Stimulated activated CD4-positive, alpha-beta T cell treated with anti-CD3 and anti-CD28 coated beads, Interleukin-2, amount 100 ng/mL, for 24 hours (primary cell): Measurements from ENCODE around the gene ALDH3A1.

Source experiments
- DNase-seq, 2 donors: peaks; one replicate each; pipeline ENCODE4 v3.0.0-alpha.2; 2020

Gene ALDH3A1

DNA sequence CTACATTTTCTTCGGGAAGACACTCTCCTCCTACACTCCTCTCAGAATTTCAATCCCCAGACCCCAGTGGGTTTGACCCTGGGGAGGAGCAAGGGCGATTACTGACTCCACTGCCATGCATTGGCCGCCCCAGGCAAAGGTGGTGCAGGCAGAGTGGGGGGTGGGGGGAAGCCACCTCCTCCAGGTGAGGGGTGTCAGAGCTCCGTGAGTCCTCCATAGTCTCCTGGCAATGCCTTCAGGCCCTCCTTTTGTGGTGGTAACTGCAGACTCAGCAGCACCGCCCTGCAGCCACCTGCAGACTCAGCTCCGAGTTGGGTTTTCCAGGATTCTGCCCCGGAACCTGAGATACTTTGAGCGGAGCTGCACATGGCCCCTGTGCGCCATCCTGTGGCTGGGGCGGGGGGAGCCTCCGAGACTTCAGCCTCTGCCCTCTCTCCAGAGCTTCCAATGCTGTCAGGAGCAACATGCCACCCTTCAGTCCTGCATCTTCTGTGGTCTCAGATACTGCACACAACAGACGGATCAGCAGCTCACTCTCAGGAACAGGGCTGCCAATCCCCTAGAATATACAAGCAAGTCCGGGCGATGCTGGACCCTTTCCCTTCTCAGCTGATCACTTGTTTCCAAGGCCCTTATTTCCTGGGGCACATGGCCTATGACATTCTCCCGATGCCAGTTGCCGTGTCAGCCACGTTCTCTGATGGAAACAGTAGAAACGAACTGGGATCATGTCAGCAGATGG lies 29.3 kb downstream of the ALDH3A1 start:
- DNase-seq = no peak

DNA sequence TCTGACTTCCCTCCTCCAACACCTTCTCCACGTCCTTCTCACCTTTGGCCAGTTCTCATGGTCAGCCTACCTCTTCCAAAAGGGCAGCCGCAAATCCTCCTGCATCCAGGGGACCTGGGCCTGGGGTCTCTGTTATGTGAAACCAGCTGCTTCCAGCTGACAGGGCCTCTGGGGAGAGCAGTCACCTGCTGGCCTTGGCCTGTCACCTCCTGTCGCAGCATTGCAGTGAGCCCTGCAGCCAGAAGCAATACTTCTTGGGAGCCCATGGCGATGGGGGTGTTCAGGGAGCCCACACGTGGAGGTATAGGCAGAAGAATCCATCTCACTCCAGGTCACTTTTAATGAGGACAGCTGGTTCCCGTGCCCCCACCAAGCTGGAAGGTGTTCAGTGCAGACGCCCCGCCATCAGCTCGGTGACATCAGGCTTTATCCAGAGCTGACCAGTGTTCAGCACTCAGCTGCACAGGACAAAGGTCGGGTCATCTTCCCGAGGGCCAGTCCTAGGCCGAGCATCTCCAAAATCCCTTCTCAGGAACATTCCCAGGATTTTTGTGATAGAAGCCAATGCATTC lies 30.0 kb downstream of the ALDH3A1 start:
- DNase-seq = no peak

DNA sequence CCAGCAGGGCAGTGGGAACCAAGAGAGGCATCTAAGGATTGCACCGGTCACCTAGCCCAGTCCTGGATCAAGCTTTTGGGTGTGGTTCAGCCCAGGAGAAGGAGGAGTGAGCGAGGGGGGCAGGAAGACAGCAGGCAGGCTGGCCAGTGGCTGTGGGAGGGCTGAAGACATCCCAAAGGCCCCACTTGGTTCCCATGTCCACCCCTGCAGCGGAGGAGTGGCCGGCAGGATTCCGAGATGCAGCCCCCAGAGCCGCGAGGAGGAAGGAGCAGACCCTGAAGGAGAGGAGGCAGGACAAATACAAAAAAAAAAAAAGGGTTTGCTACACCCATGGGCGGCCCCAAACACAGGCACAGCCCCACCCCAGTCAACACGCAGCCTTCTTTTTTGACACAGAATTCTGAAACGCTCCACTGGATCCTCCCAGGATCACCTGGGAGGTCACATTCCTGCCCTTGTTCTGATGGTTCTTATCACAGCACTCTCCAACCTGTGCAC lies 30.6 kb downstream of the ALDH3A1 start:
- DNase-seq = no peak

DNA sequence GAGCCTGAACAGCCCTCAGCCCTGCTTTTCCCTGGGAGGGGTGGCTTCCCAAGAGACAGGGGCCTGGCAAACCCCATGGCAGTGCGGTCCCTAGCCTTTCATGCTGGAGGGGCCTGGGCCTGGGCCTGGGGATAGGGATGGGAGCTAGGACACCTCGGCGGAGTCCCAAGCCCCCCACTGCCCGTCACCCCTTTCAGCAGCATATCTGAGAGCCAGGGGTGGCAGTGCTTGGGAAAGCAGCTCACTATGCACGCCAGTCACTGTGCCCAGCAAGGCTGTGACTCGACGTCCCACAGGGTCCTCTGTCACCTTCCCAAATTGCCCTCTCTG lies 31.1 kb downstream of the ALDH3A1 start:
- no peak for DNase-seq

DNA sequence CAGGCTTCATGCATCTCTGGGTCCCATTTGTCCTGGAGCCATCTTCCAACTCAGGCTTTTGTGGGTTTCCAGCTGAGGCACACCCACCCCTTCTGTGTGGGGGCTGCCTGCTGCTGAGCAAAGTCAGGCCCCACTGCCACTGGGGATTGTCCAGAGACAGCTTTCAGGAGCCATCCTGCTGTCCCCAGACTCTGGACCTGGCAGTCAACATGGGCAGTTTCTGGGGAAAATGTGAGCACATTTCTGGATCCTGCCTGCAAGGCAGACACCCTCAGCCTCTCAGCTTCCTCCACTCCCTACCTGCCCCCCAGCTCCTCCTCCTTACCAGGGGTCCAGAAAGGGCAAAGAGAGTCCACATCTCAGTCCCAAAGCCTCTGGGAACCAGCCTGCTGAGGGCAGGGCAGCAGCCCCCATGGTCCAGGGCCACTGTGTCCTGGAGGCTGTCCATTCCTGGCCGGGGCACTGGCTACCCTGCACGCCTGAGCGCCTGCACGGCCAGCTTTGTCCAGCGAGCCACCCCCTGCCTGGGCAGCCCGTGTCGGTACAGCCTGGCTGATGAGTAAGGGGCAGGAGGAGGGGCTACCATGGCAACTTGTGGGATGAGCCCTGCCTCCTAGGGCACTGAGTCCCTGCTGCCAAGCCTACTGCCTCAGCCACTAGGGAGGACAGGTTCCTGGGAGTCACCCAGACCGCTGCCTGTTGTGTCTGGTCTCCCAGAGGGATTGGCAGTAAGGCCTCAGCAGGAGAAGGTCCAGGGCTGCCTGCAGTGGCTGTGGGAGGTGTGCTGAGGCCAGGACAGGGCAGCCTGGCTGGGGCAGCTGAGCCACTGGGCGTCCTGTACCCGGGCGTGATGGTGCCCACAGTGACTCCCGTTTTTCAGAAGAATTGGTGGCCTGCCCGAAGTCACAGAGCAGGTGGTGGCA lies 31.7 kb downstream of the ALDH3A1 start, which contains the start of gene SLC47A2:
SLC47A2 (minus strand) TSS at position 477 of the 923 bp plus-strand sequence; CDS start at position 448, 29 bp downstream.
- DNase-seq = no peak

DNA sequence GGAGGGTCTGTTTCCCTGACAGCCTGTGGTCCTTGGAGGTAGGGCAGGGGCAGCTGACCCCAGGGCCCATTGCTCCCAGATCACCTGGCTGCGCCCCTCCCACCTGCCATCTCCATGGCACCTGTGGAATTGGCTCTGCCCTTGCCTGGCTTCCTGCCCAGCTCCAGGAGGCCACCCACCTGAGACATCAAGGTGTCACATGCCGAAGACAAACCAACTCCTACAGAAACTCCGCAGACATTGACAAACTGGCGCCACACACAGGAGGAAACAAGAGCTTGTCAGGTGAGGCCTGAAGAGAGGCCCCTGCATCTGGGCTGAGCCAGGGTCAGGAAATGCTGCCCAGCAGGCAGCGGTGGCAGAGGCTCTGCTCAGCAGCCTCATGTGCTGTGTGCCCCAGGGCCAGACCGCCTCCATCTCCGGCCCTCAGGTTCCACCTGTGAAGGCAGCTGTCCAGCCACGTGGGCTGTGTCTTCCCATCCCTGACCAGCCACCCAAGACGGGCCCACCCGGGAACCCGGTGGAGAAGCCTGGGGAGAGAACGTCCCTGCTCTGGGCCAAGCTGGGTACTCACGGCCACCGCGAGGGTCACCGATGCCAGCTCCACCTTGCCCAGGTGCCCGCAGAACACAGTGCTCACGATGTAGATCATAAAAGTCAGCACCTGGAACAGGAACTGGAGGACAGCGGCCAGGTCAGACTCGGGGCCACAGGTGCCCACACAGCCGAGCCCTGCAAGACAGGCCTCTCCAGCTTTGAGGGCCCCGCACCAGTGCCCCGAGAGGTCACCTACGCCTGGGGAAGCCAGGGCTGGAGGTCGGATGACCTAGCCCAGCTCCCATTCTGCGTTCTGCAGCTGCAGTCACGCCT lies 33.3 kb downstream of the ALDH3A1 start:
- DNase-seq = no peak

DNA sequence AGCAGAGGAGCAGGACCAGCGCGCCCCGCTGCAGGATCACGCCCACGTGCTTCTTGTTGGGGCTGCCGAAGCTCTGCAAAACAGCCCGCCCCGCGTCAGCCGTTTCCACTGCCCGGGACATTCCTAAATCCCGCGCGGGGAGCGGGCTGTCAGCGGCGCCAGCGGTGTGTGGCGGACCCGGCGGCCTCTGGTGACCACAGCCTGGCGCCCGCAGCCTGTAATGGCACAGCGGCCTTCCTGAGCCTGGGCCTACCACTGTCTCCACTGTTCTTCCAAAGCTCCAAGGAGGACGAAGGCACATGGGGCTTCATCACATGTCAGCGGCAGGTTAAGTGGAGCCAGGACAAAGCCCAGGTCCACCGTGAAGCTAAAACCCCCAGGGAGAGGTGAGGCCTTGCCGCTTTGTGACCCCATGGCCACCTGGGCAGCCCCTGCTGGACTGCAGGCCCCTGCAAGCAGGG lies 34.2 kb downstream of the ALDH3A1 start:
- no peak for DNase-seq

DNA sequence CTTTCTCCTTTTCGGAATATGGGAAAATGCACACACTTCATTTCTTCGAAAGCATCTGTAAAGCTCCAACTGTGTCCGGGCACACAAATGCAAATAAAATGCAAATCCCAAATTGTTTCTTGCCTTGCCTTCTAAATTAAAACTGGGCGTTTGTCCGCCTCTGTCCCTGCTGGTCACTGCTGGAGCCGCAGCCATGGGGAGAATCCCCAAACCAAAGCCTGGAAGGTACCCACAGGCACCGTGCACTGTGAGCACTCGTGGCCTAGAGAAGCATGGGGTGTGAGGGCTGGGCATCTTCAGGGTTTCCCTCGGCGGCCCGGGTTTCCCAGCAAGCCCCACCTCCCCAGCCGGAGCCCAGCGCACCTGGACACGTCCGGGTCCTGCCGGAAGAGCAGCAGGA lies 34.6 kb downstream of the ALDH3A1 start:
- DNase-seq = no peak

DNA sequence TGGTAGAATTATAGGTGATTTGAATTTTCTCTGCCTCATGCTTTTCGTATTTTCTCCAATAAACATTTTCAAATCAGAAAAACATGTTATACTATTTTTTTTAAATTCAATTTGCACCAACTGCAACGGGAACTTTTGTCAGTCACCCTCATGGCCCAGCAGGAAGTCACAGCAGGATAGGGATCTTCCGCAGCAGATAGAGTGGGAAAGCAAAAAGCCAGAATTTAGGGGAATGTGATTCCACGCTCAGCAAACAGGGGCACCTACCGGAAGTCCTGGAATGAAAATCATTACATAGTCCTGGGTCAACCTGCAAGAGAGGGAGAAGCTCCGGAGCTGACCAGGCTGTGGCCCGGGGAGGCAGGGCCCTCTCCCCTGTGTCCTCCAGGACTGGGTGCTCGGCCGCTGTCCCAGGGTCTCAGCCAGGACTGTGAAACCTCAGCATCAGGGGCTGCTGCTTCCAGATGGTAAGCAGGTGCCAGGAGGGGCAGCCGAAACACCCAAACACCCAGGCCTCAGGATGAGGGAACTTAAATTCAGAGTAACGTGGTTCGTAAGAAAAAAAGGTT lies 35.6 kb downstream of the ALDH3A1 start:
- DNase-seq = no peak

DNA sequence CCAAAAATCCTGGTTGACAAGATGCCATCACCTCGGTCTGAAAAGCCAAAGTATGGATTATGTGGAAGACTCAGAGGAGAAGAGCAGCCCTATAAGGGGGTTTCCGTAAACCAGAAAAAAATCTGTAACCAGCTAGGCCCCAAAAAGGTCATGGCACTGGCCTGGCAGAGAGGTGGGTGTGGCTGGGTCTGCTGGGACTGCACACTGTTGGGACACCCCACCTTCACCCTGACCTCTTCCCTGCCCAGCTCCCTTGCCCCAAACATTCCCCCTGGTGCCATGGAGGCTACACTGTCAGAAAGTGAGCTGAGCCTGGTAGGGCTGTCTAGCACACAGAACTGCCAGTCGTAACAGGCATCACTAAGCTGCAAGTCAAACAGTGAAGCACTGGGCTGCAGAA lies 38.3 kb downstream of the ALDH3A1 start:
- no peak for DNase-seq

DNA sequence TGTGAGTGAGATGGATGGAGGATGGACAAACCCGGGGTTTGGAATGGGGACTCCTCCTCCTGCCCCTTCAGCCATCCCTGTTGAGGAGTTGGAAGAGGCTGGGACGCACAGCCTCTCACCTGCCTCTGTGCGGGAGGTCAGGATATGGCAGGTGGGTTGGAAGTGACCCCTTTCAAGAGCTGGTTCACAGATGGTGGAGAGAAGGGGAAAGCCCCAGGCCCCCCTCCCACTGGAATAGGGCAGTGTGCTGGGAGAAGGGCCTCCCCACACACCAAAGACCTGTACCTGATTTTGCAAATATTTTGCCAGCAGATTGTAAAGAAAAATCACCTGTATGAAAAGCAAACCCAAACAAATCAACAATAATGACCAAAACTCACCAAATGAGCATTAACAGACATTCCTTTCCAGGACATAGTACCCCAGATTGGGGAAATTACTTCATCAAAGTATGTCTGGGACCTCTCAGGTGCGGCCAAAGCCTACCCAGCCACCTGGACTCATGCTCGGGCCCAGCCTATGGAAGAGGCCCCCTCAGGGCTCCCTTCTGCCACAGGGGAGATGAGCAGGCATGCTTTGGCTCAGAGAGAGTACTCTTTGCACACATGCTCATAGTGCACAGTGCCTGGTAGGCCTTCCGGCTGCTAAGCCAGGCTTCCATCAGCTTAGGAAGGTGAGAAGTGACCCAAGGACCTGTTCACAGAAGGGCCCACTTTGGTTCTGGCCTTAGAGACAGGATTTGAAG lies 39.5 kb downstream of the ALDH3A1 start:
- DNase-seq = no peak

DNA sequence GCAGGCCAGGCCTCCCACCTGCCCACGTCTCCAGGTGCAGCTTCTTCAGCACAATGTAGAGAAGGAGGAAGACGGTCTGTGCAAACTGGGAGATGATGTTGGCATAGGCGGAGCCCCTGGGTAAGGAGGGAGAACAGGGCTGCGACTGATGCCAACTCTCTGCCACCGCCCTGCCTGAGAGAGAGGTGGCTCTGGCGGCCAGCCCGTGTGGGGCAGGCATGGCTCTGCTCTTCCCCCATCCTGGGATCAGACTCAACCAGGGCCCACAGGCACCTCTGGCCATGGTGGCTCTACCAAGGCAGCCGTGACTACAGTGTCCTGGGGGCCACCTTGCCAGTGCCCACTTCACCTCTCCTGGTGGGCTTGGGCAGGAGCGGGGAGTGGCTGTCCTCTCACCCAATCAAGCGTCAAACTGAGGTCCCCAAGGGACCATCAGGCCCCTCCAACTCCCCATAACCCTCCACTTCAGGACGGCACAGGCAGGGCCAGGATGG lies 40.3 kb downstream of the ALDH3A1 start:
- DNase-seq = no peak

DNA sequence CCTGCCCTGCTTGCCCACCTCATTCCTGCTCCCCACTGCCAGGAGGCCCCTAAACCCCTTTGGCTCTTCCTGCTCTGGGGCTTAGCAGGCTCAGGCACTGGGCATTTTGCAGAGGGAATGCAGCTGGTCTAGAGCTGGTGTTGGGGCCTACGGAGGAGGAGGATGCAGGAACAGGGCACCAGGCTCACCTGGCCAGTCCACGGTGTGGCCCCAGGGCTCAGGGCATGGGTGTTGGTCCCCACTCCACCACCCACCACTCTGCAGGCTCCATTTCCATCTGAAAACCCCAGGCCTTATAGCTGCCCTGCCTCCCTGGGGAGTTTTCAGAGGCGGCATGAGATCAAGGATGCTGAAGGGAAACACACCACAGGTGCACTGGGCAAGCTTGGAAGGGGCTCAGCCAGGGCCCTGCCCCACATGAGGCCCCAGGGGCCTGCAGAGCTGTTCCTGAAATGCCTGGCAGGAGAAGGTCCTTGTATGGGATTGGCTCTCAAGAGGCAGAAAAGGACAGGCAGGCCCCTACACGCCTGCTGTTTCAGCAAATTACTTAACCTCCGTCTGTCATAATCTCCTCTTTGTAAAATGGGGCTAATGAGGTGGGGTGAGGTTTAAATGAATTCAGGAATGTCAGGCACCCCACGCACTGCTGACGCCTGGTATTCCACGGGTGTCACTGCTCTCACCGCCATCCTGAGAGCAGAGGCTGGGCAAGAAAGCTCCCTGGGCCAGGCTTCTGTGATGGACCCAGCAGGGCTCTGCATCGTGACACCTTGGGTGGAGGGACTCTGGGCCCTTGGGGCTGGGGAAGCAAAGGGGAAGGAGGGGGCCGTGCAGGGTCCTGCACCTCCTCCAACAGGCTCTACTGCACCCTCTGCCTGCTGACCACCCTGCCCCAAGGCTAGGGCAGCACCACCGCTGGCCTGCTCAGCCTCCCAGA lies 41.0 kb downstream of the ALDH3A1 start:
- DNase-seq = no peak

DNA sequence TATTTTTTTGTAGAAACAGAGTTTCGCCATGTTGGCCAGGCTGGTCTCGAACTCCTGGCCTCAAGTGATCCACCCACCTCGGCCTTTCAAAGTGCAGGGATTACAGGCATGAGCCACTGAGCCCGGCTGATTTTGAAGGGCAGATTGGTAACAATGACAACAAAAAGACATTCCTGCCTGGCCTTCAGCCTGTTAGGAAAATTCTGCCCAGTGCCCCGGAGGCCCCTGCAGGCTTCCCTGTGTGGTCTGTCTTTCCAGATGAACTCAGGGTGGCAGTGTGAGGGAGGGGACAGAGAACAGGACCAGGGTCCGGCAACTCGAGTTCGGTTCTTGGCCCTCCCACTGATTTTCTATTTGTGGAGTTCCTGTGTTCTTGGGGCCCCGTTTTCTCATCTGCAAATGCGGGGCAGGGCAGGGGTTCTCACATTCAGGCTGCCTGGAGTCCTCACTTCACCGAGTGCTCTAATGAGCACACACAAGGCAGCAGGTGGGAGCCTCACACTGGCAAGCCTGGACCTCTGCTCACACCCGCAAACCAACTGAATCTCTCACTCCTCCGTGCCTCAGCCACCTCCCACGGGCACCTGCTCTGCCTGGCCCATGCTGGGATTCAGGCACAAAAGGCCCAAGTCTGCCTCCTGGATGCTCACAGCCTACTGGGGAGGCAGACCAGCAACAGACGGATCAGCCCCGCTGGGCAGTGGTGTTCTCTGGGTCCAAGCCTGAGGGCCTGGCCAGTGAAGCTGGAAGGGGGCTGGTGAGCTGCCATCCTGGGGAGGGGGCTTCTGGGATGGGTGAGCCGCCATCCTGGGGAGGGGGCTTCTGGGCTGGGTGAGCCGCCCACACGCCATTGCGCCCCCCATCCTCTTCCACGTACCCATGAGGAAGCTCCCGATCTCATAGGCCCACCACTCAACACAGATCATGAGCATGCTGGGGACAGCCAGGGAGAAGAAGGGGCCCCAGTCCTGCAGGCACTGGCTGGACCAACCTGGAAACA lies 42.0 kb downstream of the ALDH3A1 start:
- DNase-seq = no peak

DNA sequence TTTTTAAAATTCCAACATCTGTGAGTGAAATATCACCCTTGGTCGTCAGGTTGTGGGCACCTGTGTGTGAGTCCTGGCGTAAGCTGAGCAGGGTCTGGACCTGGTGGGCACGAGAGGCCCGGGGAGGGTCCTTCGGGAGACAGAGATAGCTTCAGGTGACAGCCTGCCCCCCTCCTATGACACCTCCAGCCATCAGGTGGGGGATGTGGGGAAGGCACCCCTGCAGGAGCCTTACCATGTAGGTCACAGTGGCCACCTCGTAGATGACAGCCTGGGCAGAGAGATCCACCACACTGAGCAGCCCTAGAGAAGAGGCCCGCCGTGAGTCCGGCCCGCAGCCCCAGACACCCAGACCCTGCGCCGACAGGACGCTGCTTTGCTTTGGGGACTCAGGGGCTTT lies 42.9 kb downstream of the ALDH3A1 start:
- no peak for DNase-seq

DNA sequence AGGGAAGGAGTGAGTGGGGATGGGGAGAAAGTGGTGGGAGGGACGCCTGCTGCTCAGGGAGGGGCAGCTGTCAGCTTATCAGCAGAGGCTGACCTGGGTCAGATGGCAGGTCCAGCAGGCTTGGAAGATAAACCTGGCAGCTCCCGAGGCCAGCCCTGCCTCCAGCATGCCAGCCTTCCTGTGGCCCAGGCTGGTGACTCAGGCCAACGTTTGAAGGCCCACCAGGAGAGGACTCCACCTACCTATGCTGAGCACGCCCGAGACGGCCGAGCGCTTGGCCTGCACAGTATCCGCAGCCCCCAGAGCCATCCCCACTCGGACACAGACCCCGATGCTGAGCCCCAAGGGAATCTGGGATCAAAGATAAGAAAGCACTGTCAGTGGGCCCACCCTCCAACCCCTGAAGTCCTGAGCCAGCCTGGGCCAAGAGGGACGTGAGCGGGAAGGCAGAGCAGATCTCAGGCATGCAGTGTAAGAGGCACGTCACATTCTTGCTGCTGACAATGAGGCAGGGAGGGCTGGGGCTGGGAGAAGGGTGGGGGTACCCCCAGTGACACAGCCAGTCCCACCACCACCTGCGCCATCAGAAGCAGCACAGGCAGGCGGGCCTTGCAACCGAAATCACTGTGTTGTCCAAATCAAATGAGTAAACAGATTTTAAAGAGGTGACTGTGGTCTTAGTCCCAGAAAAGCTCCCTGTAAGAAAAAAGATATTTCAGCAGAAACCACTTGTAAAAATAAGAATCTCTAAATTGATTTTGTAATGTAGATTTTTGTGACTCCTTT lies 44.1 kb downstream of the ALDH3A1 start:
- no peak for DNase-seq

DNA sequence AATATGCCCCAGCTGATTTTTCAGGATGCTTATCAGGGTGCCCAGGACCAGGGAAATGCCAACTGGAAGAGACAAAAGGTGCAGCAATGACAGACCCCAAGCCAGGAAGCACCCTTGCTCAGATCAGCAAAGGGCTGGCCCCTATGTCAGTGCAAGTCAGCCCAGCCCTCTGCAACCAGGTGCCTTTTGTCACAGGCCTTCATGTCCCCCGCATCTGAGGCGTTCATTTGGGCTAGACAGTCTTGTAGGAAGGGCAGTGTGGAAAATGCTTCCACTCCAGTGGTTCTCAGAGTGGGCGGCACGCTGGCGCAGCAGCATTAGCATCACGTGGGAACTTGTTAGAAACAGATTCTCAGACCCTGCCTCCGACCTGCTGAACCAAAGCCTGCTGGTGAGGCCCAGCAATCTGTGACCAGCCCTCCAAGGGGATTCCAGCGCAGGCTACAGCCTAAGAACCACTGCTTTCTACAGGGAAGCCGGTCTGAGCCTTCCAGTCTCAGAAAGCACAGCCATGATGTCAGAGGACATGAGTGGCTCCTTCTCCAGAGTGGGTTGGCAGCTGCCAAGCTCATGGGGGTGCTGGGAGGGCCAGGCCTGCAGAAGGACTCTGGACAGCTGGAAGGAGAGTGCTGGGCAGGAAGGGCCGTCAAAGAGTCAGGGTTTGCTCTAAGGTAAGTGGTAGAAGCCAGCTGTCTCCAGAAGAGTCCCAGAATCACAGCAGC lies 44.8 kb downstream of the ALDH3A1 start:
- no peak for DNase-seq
